SK-MEL-5 (cell line): ENCODE results near the gene NGFR. TPM values are rescaled to one million over a fixed set of nuclear protein-coding genes. Genes with fewer than 3 reads are reported as not detected.

Source experiments
- DNase-seq: peaks from one replicate; pipeline ENCODE4 v3.0.0-alpha.2; 2016; ENCODE audit warnings: low read depth, low spot score
- in situ Hi-C: cut with HindIII; loops from 2 replicates; pipeline ENCODE4 v1.10.0; 2016; ENCODE audit warnings: low sequenced_read_pairs, high pct_unique_total_duplicates, low pct_unique_long_range_greater_than_20kb
- total RNA-seq: library from RNA; depleted of rRNA; stranded (reverse); fragments of >200 nt; shearing (Covaris generic); gene quantifications from 2 replicates; pipeline ENCODE4 v1.2.3, GENCODE V29; 2014

Gene NGFR
- total RNA-seq, 1 experiment from 2014 or later, result 0.13 TPM

- in situ Hi-C loops, result no loop called here
- no peak for DNase-seq
Measured at GRCh38 chr17:49466436-49466835, 28.7 kb upstream of the NGFR start.

GRCh38 chr17:49467175-49467574 lies 27.9 kb upstream of the NGFR start:
- in situ Hi-C loops, result no loop called here

GRCh38 chr17:49468811-49469385 lies 26.2 kb upstream of the NGFR start:
- in situ Hi-C loops, result no loop called here
- no peak for DNase-seq

More at GRCh38 chr17:49467175-49467574, 27.9 kb upstream of the NGFR start:
- no peak for DNase-seq

- in situ Hi-C loops, result no loop called here
- no peak for DNase-seq
Measured at GRCh38 chr17:49469831-49470810, 25.0 kb upstream of the NGFR start.

GRCh38 chr17:49471089-49471683 lies 23.9 kb upstream of the NGFR start:
- in situ Hi-C loops, result no loop called here

GRCh38 chr17:49471769-49472168 lies 23.3 kb upstream of the NGFR start:
- in situ Hi-C loops, result no loop called here
- no peak for DNase-seq

More at GRCh38 chr17:49471089-49471683, 23.9 kb upstream of the NGFR start:
- DNase-seq, result no peak

- in situ Hi-C loops, result no loop called here
- DNase-seq, result no peak
Measured at GRCh38 chr17:49472527-49472926, 22.6 kb upstream of the NGFR start.

GRCh38 chr17:49473900-49474751 lies 21.0 kb upstream of the NGFR start:
- in situ Hi-C loops, result no loop called here
- DNase-seq, result no peak

- no peak for DNase-seq
- in situ Hi-C loops, result no loop called here
Measured at GRCh38 chr17:49477709-49478108, 17.4 kb upstream of the NGFR start.

- DNase-seq, result no peak
Measured at GRCh38 chr17:49480836-49481615, 14.1 kb upstream of the NGFR start.

GRCh38 chr17:49482144-49482817 lies 12.8 kb upstream of the NGFR start:
- DNase-seq, result no peak
- in situ Hi-C loops, result no loop called here

More at GRCh38 chr17:49480836-49481615, 14.1 kb upstream of the NGFR start:
- in situ Hi-C loops, result no loop called here

- no peak for DNase-seq
- in situ Hi-C loops, result no loop called here
Measured at GRCh38 chr17:49483599-49484509, 11.2 kb upstream of the NGFR start.

GRCh38 chr17:49484588-49484987 lies 10.5 kb upstream of the NGFR start:
- DNase-seq, result no peak
- in situ Hi-C loops, result no loop called here

GRCh38 chr17:49486012-49486641 lies 9.0 kb upstream of the NGFR start:
- DNase-seq, result no peak
- in situ Hi-C loops, result no loop called here

GRCh38 chr17:49487183-49487582 lies 7.9 kb upstream of the NGFR start:
- in situ Hi-C loops, result no loop called here
- no peak for DNase-seq
